Natural killer cell treated with Interleukin-12 subunit alpha and Interleukin-12 subunit beta and Interleukin-15 and Interleukin-18, amount 100 ng/mL, for 72 hours (primary cell): Measurements from ENCODE around the gene DRGX. TPM values are rescaled to one million over a fixed set of nuclear protein-coding genes. Genes with fewer than 3 reads are reported as not detected.
A peak's percentile ranks its signal among the peaks of the same experiment; 100 is the strongest.

Experiments
- ATAC-seq, 2 donors: fragments of 150-1000 bp; cut with Tn5 transposase in 1 of 2; sonication (Bioruptor Pico), chemical (Tn5 transposase) in 1 of 2; 2 replicates each; pipeline ENCODE4 v1.10.0; 2021
- DNase-seq: peaks from one replicate; pipeline ENCODE4 v3.0.0; 2022; ENCODE audit warnings: low spot score
- H3K27ac Mint-ChIP-seq, 2 donors: 1 replicate in 1 of 2; 2 replicates in 1 of 2; pipeline ENCODE4 v1.8.0; 2022; ENCODE audit warnings: mixed read lengths in 2 of 2, mild to moderate bottlenecking in 1 of 2, moderate library complexity in 1 of 2
- H3K27me3 Mint-ChIP-seq, 2 donors: 1 replicate in 1 of 2; 2 replicates in 1 of 2; pipeline ENCODE4 v1.8.0; 2022; ENCODE audit warnings: mixed read lengths in 2 of 2
- H3K36me3 Mint-ChIP-seq: one replicate; pipeline ENCODE4 v1.8.0; 2022; ENCODE audit warnings: mixed read lengths
- H3K4me1 Mint-ChIP-seq, 2 donors: 1 replicate in 1 of 2; 2 replicates in 1 of 2; pipeline ENCODE4 v1.8.0; 2022; ENCODE audit warnings: low read depth in 2 of 2, mixed read lengths in 2 of 2, mild to moderate bottlenecking in 1 of 2
- H3K4me3 Mint-ChIP-seq: one replicate; pipeline ENCODE4 v1.8.0; 2022; ENCODE audit warnings: mixed read lengths
- H3K9me3 Mint-ChIP-seq: 2 replicates; pipeline ENCODE4 v1.8.0; 2022; ENCODE audit warnings: mixed read lengths
- total RNA-seq, 2 donors: library from RNA; stranded (reverse); gene quantifications; one replicate each; pipeline ENCODE4 v1.2.3, GENCODE V29; 2022

The DRGX gene
- total RNA-seq, 2 donors from 2014 or later = not detected

DNA sequence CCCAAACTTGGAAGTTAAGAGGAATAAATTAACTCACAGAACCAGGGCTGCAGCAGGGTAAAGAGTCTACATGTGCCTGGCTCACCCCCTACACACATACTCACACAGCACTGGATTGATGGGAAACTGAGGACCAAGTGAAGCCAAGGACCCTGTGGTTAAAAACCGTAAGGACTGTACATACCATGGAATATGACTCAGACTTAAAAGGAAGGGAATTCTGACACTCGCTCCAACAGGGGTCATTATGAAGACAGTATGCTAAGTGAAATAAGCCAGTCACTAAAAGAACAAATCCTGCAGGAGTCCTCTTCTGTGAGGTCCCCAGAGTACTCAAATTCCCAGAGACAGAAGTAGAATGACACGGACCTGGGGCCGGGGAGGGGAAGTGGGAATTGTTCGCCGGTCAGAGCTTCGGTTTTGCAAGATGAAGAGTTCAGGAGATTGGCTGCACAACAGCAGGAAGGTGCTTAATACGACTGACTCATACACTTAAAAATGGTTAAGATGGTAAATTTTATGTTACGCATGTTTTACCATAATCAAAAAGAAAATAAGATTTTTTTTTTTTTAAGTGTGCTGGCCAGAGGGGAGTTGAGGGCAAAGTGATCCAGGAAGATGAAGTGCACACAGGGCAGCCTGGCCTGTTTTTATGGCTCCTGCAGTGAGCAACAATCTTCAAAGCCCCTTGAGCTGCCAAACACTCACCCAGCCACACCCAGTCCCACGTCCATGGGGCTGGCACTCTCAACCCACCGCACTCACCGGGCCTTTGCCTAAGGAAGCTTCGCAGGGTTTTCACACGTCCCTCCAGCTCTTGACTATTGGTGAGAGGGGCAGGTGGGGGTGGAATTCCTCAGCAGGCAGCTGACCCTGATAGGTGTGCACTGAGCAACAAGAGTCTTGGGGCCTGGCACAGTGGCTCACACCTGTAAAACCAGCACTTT, 26.4 kb downstream of the DRGX start:
- Mint-ChIP-seq H3K36me3 (no peaks in the 10 kb centered on the region), H3K4me1 (no peaks in the 10 kb centered on the region), H3K27me3 (peaks cover 0 to 2% of the 10 kb centered on the region in 2 donors), H3K27ac (no peak overlapping the region), H3K4me3 (no peak overlapping the region), H3K9me3 (no peaks in the 10 kb centered on the region)
- no peak for ATAC-seq
- no peak for DNase-seq

DNA sequence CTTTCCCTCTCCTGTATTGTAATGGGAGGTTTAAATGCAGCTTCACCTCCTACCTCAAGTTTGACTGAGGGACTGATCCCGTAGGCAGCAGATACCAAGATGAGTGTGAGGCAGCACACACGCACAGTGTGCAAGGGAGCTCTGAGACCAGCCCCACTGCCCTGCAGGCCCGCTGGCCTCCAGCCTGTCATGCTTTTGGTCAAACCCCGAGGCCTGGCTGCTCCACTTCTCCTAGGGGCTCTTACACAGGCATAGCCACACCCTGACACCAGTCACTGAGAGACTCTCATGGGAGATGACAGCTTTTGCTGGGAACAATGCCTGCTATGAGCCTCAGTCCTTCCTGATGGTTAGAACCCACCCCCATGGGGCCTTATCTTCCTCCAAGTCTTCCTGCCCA, 27.6 kb downstream of the DRGX start:
- H3K27me3 Mint-ChIP-seq = peaks cover 0 to 2% of the 10 kb centered on the region in 2 donors
- no peaks in the 10 kb centered on the region for H3K36me3 Mint-ChIP-seq
- ATAC-seq (no peak), DNase-seq (no peak)
- H3K4me3 Mint-ChIP-seq = no peak overlapping the region
- H3K9me3 Mint-ChIP-seq = no peaks in the 10 kb centered on the region
- H3K27ac Mint-ChIP-seq = no peak overlapping the region
- H3K4me1 Mint-ChIP-seq = no peaks in the 10 kb centered on the region

DNA sequence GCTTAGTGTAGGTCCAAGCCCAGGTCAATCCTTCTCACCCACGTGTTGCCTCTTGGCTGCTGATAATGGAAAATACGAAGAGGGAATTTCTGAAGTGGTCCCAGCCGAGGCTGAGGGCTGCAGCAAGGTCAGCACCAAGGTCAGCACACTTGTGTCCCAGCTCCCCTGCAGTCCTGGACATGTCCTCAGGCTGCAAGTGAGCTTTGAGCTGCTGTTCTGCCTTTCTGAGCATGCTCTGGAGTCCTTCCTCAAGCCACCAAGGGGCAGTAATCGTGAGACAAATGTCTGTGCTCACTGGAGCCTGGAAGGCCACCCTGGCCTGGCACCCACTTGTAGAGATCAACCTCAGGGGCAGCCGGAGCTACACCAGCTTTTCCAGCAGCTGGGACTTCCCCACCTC, 28.3 kb downstream of the DRGX start:
- Mint-ChIP-seq H3K4me1 (no peaks in the 10 kb centered on the region), H3K27ac (no peak overlapping the region), H3K27me3 (peaks cover 0 to 2% of the 10 kb centered on the region in 2 donors), H3K4me3 (no peak overlapping the region), H3K36me3 (no peaks in the 10 kb centered on the region), H3K9me3 (no peaks in the 10 kb centered on the region)
- DNase-seq = no peak
- ATAC-seq = no peak

DNA sequence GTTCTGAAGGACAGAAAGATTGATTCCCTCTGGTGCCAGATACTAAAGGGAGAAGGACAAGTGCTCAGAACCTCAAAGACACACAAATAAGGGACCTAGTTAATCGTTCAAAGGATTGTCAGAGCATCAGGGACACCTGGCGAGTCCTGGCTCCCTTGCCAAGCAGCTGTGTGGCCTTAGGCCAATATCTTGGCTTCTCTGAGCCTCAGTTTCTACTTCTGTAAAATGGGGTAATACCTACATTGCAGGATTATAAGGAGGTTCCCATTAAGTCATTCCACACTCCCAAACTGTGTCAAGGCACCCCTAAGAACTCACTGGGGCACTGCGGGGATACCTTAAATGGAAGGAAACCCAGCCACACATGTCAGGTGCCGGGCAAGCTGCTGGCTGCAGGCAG, 29.4 kb downstream of the DRGX start:
- H3K27me3 Mint-ChIP-seq = peaks cover 0 to 2% of the 10 kb centered on the region in 2 donors
- H3K36me3 Mint-ChIP-seq = no peaks in the 10 kb centered on the region
- ATAC-seq (no peak), DNase-seq (no peak)
- H3K4me1 Mint-ChIP-seq = no peaks in the 10 kb centered on the region
- no peak overlapping the region for H3K4me3 Mint-ChIP-seq
- H3K9me3 Mint-ChIP-seq = no peaks in the 10 kb centered on the region
- no peak overlapping the region for H3K27ac Mint-ChIP-seq

DNA sequence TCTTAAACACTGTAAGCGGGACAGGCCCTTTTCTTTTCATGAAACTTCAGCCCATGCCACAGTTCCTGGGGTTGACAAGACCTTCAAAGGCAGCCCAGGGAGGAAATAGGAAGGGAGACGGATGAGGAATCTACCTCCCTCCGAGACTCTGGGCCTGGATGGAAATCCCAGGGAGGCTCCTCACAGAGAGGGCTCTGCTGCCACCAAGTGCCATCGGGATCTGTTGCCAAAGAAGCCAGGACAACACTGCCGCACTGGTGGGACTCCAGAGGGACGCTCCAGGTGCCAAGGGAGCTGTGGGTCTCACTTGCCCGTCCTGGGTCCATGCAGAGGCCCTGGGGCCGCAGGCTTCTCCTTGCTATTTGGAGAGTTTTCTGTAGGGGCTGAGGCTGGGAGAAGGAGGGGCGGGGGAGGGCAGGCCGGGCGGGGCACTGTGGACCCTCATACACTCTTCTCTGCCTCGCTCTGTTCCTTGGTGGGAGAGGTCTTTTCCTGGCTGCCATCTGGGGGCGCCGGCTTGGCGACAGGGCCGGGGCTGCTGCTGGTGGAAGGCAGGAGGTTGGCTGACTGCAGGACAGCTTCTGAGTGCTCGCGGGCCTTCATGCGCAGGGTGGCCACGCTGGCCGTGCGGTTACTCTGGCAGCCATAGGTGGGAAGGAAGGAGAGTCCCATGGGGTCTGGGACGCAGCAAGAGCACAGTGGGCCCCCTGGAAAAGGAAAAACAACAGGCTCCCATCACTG, 30.0 kb downstream of the DRGX start:
- DNase-seq = no peak
- H3K36me3 Mint-ChIP-seq = no peaks in the 10 kb centered on the region

DNA sequence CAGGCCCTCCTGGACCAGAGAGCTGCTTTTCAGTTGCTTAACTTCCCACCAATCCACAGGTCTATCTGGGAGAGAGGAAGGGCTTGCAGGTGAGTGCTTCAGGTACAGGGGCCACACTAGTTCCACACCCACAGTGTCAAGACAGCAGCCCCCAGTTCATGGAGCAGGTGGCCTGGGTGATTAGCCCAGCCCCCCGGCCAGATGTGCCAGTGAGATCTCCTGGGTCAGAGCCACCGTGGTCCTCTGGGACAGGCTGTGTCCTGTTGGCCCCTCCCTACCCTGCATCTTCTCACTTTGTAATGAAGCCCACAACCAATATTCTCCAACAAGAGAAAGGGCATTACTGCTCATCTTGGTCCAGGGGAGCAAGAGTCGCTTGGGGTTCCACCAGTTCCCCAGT, 30.6 kb downstream of the DRGX start:
- no peak overlapping the region for H3K27ac Mint-ChIP-seq
- no peaks in the 10 kb centered on the region for H3K27me3 Mint-ChIP-seq
- ATAC-seq = no peak
- H3K36me3 Mint-ChIP-seq = no peaks in the 10 kb centered on the region
- no peaks in the 10 kb centered on the region for H3K9me3 Mint-ChIP-seq
- no peaks in the 10 kb centered on the region for H3K4me1 Mint-ChIP-seq
- no peak for DNase-seq
- H3K4me3 Mint-ChIP-seq = no peak overlapping the region

More for the DNA sequence above, 30.0 kb downstream of the DRGX start:
- ATAC-seq = peak in 1 of 2 donors; percentile 31
- Mint-ChIP-seq H3K4me3 (no peak overlapping the region), H3K9me3 (no peaks in the 10 kb centered on the region), H3K27ac (no peak overlapping the region), H3K27me3 (peaks cover 0 to 2% of the 10 kb centered on the region in 2 donors), H3K4me1 (no peaks in the 10 kb centered on the region)

DNA sequence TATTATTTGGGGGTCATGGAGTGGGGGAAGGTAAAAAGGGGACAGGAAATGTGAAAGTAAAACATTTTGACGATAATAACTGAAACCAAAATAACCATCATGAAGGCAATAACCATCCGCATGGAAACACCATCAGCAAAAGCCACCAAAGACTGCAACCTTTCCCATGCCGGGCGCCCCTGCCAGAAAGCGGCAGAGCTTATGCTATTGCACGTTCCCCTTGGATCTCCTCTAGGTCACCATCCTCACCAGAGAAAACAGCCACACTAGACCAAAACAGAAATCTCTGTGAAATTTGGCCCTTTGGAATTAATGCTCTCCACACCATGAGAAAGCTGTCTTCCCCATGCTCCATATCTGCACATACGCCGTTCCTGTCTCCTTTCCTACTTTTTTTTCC, 31.1 kb downstream of the DRGX start:
- Mint-ChIP-seq H3K36me3 (no peaks in the 10 kb centered on the region), H3K27me3 (no peaks in the 10 kb centered on the region), H3K27ac (no peak overlapping the region), H3K4me3 (no peak overlapping the region), H3K4me1 (no peaks in the 10 kb centered on the region), H3K9me3 (no peaks in the 10 kb centered on the region)
- ATAC-seq (no peak), DNase-seq (no peak)

DNA sequence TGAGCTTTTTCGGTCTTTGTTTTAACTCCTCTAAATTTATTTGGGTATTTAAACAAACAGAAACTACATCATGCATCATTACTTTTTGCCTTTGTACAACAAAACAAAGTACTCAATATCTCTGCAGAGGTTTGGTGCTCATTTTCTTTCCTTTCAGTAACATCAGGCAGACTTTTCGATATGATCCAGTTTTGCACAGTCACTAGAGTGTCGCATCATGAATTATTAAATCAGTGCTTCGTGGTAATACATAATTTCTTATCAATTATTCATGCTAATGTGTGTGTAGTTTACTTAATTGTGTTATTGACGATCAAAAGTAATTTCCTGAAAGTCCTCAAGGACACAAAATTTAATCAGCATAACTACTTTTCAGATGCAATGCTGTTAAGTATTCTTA, 31.8 kb downstream of the DRGX start:
- H3K27me3 Mint-ChIP-seq = no peaks in the 10 kb centered on the region
- ATAC-seq (no peak), DNase-seq (no peak)
- H3K4me1 Mint-ChIP-seq = no peaks in the 10 kb centered on the region
- H3K27ac Mint-ChIP-seq = no peak overlapping the region
- H3K4me3 Mint-ChIP-seq = no peak overlapping the region
- H3K36me3 Mint-ChIP-seq = no peaks in the 10 kb centered on the region
- no peaks in the 10 kb centered on the region for H3K9me3 Mint-ChIP-seq

DNA sequence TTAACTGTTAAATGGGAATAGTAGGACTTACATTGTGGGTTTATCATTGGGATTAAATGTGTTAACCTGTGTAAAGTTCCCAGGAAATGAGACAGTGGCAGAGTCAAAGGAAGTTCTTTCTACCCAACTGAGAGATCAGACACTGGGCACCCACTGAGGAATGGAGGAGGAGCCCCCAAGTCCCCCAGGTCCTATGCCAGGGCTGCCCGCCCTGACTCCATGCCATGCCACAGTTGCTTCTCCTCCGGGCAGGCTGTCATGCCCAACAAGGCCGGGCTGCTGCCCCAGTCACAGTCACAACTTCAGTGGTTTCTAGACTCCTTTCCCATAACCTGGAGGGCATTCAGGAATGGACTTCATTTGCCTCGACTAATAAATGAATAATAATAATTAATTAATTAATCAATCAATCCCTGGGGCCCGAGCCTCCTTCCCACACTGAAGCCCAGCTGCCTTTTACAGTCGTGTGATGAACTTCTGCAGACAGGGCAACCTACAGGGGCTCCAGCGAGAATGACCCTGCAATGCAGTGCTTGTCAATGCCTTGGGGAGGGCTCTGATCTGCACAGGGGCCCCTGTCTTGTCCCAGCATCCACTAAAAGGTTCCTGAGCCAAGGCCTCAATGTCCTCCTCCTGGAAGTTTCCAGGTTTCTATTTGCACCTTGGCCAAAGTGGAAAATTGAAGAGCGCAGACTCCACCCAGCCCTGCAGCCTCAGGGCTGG, 32.4 kb downstream of the DRGX start:
- H3K27me3 Mint-ChIP-seq = peaks cover 2 to 5% of the 10 kb centered on the region in 2 donors
- H3K36me3 Mint-ChIP-seq = no peaks in the 10 kb centered on the region
- no peak overlapping the region for H3K4me3 Mint-ChIP-seq
- H3K9me3 Mint-ChIP-seq = no peaks in the 10 kb centered on the region
- no peaks in the 10 kb centered on the region for H3K4me1 Mint-ChIP-seq
- DNase-seq (no peak), ATAC-seq (no peak)
- no peak overlapping the region for H3K27ac Mint-ChIP-seq

DNA sequence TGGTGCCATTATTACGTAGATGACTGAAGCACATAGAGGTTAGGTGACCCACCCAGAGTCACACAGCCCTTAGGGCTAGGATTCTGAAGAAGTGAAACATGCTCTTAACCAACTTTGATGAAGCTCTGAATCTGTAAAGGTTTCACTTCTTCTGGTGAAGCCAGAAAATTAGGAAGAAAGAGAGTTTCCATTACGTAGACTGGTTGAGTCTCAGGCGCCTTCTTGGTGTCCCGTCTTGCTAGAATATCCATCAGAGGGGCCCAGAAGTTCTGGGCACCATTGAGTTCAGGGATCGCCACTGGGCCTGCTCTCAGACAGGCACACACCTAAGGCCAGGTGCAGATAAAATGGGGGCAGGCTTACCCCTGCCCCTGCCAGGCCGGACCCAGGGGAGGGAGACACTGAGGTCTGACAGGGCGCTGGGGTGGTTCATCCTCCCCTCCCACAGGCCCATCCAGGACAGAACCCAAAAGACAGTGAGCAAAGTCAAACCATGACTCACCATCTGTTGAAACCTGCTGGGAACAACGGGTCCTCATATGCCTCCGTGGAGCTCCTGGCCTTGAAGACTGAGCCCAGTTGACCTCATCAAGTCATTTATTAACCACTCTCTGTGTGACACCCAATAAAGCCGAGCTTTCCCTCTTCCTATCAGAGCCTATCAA, 33.2 kb downstream of the DRGX start:
- Mint-ChIP-seq H3K9me3 (no peaks in the 10 kb centered on the region), H3K27me3 (peaks cover 2 to 8% of the 10 kb centered on the region in 2 donors), H3K4me1 (no peaks in the 10 kb centered on the region), H3K4me3 (no peak overlapping the region), H3K36me3 (no peaks in the 10 kb centered on the region), H3K27ac (peak overlapping the region in 1 of 2 donors; percentile 28)
- ATAC-seq (peak in 1 of 2 donors; percentile 38), DNase-seq (no peak)

DNA sequence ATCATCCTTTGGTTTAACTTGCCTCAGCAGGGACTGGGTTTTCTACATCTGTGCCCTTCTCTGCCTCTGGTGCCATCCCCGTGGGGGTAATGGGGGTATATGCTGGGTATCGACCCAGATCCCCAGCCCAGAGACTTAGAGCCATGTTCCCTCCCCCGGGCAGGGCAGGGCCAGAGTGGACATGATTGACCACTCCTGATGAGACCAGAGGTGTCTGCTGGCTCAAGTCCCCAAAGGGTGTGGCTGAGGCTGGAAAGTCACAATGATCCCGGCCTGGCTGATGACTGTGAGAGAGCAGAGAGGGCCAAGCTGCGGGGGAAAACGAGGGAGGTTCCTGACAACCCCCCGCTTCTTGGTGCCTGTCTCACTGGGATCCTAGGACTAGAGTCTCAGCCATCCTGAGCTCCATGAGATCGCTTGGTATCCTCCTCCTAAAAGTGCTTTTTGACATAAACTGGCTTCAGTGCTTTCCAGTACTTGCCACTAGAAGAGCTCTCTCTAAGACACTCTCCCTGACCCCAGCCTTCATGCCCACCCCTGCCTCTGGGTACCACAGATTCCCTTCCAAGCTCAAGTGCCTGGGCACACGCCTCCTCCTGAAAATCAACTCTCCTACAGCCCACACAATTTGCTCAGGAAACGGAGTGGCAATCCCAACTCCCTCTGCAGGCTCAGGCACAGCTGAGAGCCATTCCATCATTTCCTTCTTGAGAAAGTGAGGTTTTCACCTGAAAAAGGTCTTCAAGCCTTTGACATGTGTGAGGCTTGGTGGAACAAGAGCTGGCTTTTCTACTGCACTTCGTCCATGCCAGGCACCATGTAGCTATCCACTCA, 33.9 kb downstream of the DRGX start:
- Mint-ChIP-seq H3K4me1 (peaks cover 1% of the 10 kb centered on the region in 2 donors), H3K27ac (peak overlapping the region in 1 of 2 donors; percentile 28), H3K4me3 (no peak overlapping the region), H3K27me3 (peaks cover 2 to 8% of the 10 kb centered on the region in 2 donors), H3K9me3 (no peaks in the 10 kb centered on the region), H3K36me3 (no peaks in the 10 kb centered on the region)
- DNase-seq (no peak), ATAC-seq (peak in 1 of 2 donors; percentile 24)

DNA sequence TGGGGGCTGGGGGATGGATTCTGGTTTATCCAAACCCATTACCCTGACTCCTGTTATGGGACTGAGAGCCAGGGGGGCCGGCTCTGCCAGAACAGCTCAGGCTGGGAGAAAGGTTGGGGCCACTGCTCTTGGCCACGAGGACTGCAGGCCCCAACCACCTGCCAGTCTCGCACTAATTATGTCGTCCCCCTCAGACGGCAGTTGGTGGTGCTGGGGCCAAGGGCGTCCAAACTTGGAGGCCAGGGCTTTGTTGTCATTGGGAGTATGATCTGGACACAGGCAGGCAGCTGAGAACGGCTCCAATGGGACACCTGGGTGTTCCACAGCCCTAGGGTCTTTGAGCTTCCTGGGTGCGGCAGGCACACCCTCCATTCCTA, 34.7 kb downstream of the DRGX start:
- Mint-ChIP-seq H3K27me3 (peaks cover 2 to 8% of the 10 kb centered on the region in 2 donors), H3K4me3 (no peak overlapping the region), H3K9me3 (no peaks in the 10 kb centered on the region), H3K4me1 (peaks cover 5% of the 10 kb centered on the region in 2 donors), H3K27ac (no peak overlapping the region), H3K36me3 (no peaks in the 10 kb centered on the region)
- DNase-seq (no peak), ATAC-seq (no peak)
